NT2/D1 (cell line): ENCODE results near the gene PRMT7.

Experiments
- DNase-seq: peaks from one replicate; pipeline ENCODE4 v3.0.0-alpha.2; 2011; ENCODE audit warnings: low read depth, low spot score
- H3K27me3 ChIP-seq: 2 replicates; pipeline ENCODE4 v1.6.0; 2011; ENCODE audit warnings: mild to moderate bottlenecking; ENCODE audit not compliant: insufficient read length, insufficient read depth
- H3K36me3 ChIP-seq: 2 replicates; pipeline ENCODE4 v1.6.1; 2011; ENCODE audit warnings: mild to moderate bottlenecking, low read length, mixed read lengths; ENCODE audit not compliant: insufficient read depth, insufficient read length
- H3K4me1 ChIP-seq: 2 replicates; pipeline ENCODE4 v1.5.1; 2011; ENCODE audit not compliant: insufficient read depth, insufficient read length
- H3K4me3 ChIP-seq: 2 replicates; pipeline ENCODE4 v1.5.1; 2011; ENCODE audit warnings: low read depth; ENCODE audit not compliant: insufficient read length
- H3K9ac ChIP-seq: 2 replicates; pipeline ENCODE4 v1.6.0; 2011; ENCODE audit warnings: low read depth; ENCODE audit not compliant: insufficient read length
- H3K9me3 ChIP-seq: 2 replicates; pipeline ENCODE4 v1.5.1; 2011; ENCODE audit warnings: mild to moderate bottlenecking, low read length; ENCODE audit not compliant: insufficient read depth
- SUZ12 ChIP-seq: IDR thresholded peaks from 2 replicates; pipeline ENCODE4 v1.6.1; 2011; ENCODE audit not compliant: insufficient read length, insufficient read depth; ENCODE audit errors: extremely low read depth
- YY1 ChIP-seq: IDR thresholded peaks from 2 replicates; pipeline ENCODE4 v1.6.1; 2011; ENCODE audit not compliant: insufficient read length, insufficient read depth
- ZNF274 ChIP-seq: IDR thresholded peaks from 2 replicates; pipeline ENCODE4 v1.6.1; 2011; ENCODE audit warnings: mild to moderate bottlenecking, low read depth, low read length

Gene PRMT7

GRCh38 chr16:68382296-68382718 lies 71.5 kb downstream of the PRMT7 start:
- Histone ChIP-seq H3K9ac (no peak overlapping the region), H3K36me3 (no peaks in the 10 kb centered on the region), H3K27me3 (no peaks in the 10 kb centered on the region), H3K9me3 (no peaks in the 10 kb centered on the region), H3K4me1 (peaks cover 30% of the 10 kb centered on the region), H3K4me3 (no peak overlapping the region)
- no peak for TF ChIP-seq SUZ12
- TF ChIP-seq ZNF274 = no peak
- TF ChIP-seq YY1 = no peak
- DNase-seq = no peak

GRCh38 chr16:68383858-68384257 lies 73.0 kb downstream of the PRMT7 start:
- no peak overlapping the region for H3K4me3 ChIP-seq
- no peaks in the 10 kb centered on the region for H3K36me3 ChIP-seq
- no peaks in the 10 kb centered on the region for H3K27me3 ChIP-seq
- DNase-seq = no peak
- peak overlapping the region; percentile 3 for H3K9ac ChIP-seq
- H3K4me1 ChIP-seq = peaks cover 41% of the 10 kb centered on the region
- no peak for TF ChIP-seq SUZ12
- TF ChIP-seq YY1 = no peak
- TF ChIP-seq ZNF274 = no peak
- H3K9me3 ChIP-seq = no peaks in the 10 kb centered on the region

- DNase-seq = no peak
- H3K9ac ChIP-seq = peak overlapping the region; percentile 3
- no peaks in the 10 kb centered on the region for H3K9me3 ChIP-seq
- peaks cover 45% of the 10 kb centered on the region for H3K4me1 ChIP-seq
- no peaks in the 10 kb centered on the region for H3K36me3 ChIP-seq
- H3K4me3 ChIP-seq = no peak overlapping the region
- TF ChIP-seq YY1 = no peak
- TF ChIP-seq SUZ12 = no peak
- no peak for TF ChIP-seq ZNF274
- H3K27me3 ChIP-seq = no peaks in the 10 kb centered on the region
These were observed 73.7 kb downstream of the PRMT7 start for GRCh38 chr16:68384288-68385161.

GRCh38 chr16:68385371-68385770 lies 74.6 kb downstream of the PRMT7 start:
- H3K4me3 ChIP-seq = no peak overlapping the region
- H3K9me3 ChIP-seq = no peaks in the 10 kb centered on the region
- no peak for DNase-seq
- no peaks in the 10 kb centered on the region for H3K27me3 ChIP-seq
- no peaks in the 10 kb centered on the region for H3K36me3 ChIP-seq
- H3K9ac ChIP-seq = no peak overlapping the region
- TF ChIP-seq ZNF274 (no peak), YY1 (no peak), SUZ12 (no peak)
- H3K4me1 ChIP-seq = peaks cover 50% of the 10 kb centered on the region

- no peak for DNase-seq
These were observed 75.8 kb downstream of the PRMT7 start for GRCh38 chr16:68386628-68387027.

GRCh38 chr16:68387301-68387700 lies 76.5 kb downstream of the PRMT7 start:
- no peak for DNase-seq
- Histone ChIP-seq H3K9ac (no peak overlapping the region), H3K4me1 (peaks cover 53% of the 10 kb centered on the region), H3K9me3 (no peaks in the 10 kb centered on the region), H3K36me3 (no peaks in the 10 kb centered on the region), H3K4me3 (no peak overlapping the region), H3K27me3 (no peaks in the 10 kb centered on the region)
- no peak for TF ChIP-seq YY1
- no peak for TF ChIP-seq ZNF274
- no peak for TF ChIP-seq SUZ12

More at GRCh38 chr16:68386628-68387027, 75.8 kb downstream of the PRMT7 start:
- peaks cover 53% of the 10 kb centered on the region for H3K4me1 ChIP-seq
- no peaks in the 10 kb centered on the region for H3K9me3 ChIP-seq
- TF ChIP-seq YY1 (no peak), ZNF274 (no peak), SUZ12 (no peak)
- H3K9ac ChIP-seq = no peak overlapping the region
- H3K4me3 ChIP-seq = no peak overlapping the region
- H3K36me3 ChIP-seq = no peaks in the 10 kb centered on the region
- H3K27me3 ChIP-seq = no peaks in the 10 kb centered on the region

- DNase-seq = no peak
- Histone ChIP-seq H3K4me1 (peaks cover 48% of the 10 kb centered on the region), H3K9me3 (no peaks in the 10 kb centered on the region), H3K27me3 (no peaks in the 10 kb centered on the region), H3K36me3 (no peaks in the 10 kb centered on the region), H3K4me3 (no peak overlapping the region), H3K9ac (peak overlapping the region; percentile 39)
- TF ChIP-seq ZNF274 (no peak), SUZ12 (no peak), YY1 (no peak)
These were observed 77.3 kb downstream of the PRMT7 start for GRCh38 chr16:68388124-68388523.
